Panc1 (cell line): ENCODE results near the gene TLR1.

Source experiments
- CTCF ChIP-seq: fragments of 450-650 bp; IDR thresholded peaks from 2 replicates; pipeline ENCODE4 v1.5.1; 2017; ENCODE audit warnings: mild to moderate bottlenecking
- POLR2AphosphoS5 ChIP-seq: IDR thresholded peaks from 2 replicates; pipeline ENCODE4 v1.6.1; 2012; ENCODE audit warnings: mild to moderate bottlenecking, low read depth, low read length, moderate library complexity
- REST ChIP-seq, 2 experiments: IDR thresholded peaks; 2 replicates each; pipeline ENCODE4 v1.6.1; 2011 to 2012; ENCODE audit warnings: low read depth in 2 of 2, control low read depth in 1 of 2, low read length in 1 of 2, mild to moderate bottlenecking in 1 of 2, moderate library complexity in 1 of 2; ENCODE audit not compliant: insufficient read depth in 1 of 2
- SIN3A ChIP-seq: IDR thresholded peaks from 2 replicates; pipeline ENCODE4 v1.6.1; 2012; ENCODE audit warnings: low read depth, mild to moderate bottlenecking, low read length, moderate library complexity, borderline replicate concordance; ENCODE audit not compliant: insufficient read depth

GRCh38 chr4:38795087-38795486 is 9.5 kb downstream of the TLR1 start:
- TF ChIP-seq CTCF: no peak
- TF ChIP-seq POLR2AphosphoS5: no peak
- no peak for TF ChIP-seq REST (IDR thresholded peaks at IDR 0.05; ENCODE audit: insufficient read depth in 1 of 2, low read depth in 2 of 2, low read length in 1 of 2)
- no peak for TF ChIP-seq SIN3A
